DOHH2 (cell line): ENCODE data around the gene HIVEP1.

Source experiments
- CTCF ChIP-seq: fragments of 200-600 bp; sonication (generic); IDR thresholded peaks from one replicate; pipeline ENCODE4 v1.5.1; 2014; ENCODE audit warnings: antibody characterized with exemption, mild to moderate bottlenecking, low read depth, low read length; ENCODE audit not compliant: poor library complexity, severe bottlenecking
- EZH2phosphoT487 ChIP-seq: fragments of 200-600 bp; sonication (generic); IDR thresholded peaks from 2 replicates; pipeline ENCODE4 v1.6.1; 2017; ENCODE audit warnings: borderline replicate concordance, mild to moderate bottlenecking, antibody characterized with exemption, low read length, moderate library complexity, mixed read lengths

GRCh38 chr6:12126051-12126450 lies 113.9 kb downstream of the HIVEP1 start:
- TF ChIP-seq CTCF (no peak), EZH2phosphoT487 (no peak)
